GM13977 (cell line): ENCODE results near the gene AFF2.

Experiments
- DNase-seq: peaks from one replicate; pipeline ENCODE4 v3.0.0; 2012; ENCODE audit warnings: low spot score
- in situ Hi-C: fragments of 300-500 bp; cut with MboI; formaldehyde crosslinking; loops from one replicate; pipeline ENCODE4 v1.12.0; 2022; ENCODE audit warnings: low sequenced_read_pairs, low pct_unique_long_range_greater_than_20kb, mixed read lengths, inconsistent platforms; ENCODE audit not compliant: unreplicated experiment
- TF ChIP-seq, protein P1 (sequence below): IDR thresholded peaks from 2 replicates; pipeline ENCODE4 v1.5.1; 2012; ENCODE audit warnings: mild to moderate bottlenecking, control low read depth; ENCODE audit not compliant: insufficient read depth; ENCODE audit errors: extremely low read depth, missing control alignments

AFF2 gene

DNA sequence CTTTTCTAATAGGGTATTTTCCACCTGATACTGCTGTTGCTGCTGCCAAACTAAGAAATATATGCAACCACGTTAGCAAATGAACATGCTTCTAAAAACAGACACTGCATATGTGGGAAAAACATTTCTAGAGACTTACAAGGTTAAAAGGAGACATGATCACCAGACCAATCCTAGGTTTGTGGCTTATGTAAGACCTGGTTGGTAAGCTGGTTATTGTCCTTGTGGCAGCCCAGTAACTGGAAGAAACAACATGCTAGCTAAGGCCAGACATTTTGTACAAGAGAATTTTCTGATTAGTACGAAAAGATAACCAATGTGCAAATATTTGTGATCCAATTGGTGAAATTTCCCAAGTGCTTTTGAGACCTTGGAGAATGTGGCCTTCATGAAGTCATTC is 112.0 kb downstream of the AFF2 start:
- no peak for DNase-seq
- in situ Hi-C loops, result no loop called here

DNA sequence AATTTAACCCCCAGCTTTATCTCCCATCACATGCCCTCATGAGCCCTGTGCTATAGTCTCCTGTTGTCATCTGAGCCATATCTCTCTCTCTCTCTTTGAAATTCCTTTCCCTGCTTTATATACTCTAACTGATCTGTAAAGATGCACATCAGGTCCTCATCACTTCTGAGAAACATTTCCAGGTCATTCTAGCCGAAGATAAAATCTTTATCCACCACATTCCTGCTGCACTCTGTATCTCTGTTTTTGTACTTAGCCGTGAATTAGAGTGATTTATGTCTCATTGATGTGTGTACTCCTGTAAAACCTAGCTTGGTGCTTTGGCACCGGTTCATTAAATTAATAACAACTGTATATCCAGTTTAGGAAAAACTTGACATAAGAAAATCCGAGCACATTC is 113.2 kb downstream of the AFF2 start:
- TF ChIP-seq, protein P1, sequence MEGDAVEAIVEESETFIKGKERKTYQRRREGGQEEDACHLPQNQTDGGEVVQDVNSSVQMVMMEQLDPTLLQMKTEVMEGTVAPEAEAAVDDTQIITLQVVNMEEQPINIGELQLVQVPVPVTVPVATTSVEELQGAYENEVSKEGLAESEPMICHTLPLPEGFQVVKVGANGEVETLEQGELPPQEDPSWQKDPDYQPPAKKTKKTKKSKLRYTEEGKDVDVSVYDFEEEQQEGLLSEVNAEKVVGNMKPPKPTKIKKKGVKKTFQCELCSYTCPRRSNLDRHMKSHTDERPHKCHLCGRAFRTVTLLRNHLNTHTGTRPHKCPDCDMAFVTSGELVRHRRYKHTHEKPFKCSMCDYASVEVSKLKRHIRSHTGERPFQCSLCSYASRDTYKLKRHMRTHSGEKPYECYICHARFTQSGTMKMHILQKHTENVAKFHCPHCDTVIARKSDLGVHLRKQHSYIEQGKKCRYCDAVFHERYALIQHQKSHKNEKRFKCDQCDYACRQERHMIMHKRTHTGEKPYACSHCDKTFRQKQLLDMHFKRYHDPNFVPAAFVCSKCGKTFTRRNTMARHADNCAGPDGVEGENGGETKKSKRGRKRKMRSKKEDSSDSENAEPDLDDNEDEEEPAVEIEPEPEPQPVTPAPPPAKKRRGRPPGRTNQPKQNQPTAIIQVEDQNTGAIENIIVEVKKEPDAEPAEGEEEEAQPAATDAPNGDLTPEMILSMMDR, result no peak

More for the DNA sequence above, 112.0 kb downstream of the AFF2 start:
- TF ChIP-seq, protein P1, result no peak

DNA sequence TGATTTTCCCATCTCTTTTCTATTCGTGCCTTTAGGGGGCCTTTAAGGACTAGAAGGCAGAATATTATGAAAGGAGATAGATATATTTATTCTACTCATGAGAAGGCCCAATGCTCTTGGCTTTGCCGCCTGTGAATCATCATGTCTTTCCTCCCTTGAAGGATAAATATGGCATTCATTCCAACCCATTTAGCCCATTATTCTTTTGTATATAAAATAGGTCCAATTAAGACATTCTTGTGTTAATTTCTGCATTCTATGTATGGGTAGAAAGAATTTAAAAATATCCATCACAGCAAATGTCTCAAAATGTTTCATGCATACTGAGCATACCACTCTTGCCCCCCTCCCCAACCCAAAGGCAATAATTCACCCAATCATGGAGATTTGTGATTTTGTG is 115.1 kb downstream of the AFF2 start:
- TF ChIP-seq, protein P1, result no peak

More for the DNA sequence above, 113.2 kb downstream of the AFF2 start:
- in situ Hi-C loops, result no loop called here
- no peak for DNase-seq

DNA sequence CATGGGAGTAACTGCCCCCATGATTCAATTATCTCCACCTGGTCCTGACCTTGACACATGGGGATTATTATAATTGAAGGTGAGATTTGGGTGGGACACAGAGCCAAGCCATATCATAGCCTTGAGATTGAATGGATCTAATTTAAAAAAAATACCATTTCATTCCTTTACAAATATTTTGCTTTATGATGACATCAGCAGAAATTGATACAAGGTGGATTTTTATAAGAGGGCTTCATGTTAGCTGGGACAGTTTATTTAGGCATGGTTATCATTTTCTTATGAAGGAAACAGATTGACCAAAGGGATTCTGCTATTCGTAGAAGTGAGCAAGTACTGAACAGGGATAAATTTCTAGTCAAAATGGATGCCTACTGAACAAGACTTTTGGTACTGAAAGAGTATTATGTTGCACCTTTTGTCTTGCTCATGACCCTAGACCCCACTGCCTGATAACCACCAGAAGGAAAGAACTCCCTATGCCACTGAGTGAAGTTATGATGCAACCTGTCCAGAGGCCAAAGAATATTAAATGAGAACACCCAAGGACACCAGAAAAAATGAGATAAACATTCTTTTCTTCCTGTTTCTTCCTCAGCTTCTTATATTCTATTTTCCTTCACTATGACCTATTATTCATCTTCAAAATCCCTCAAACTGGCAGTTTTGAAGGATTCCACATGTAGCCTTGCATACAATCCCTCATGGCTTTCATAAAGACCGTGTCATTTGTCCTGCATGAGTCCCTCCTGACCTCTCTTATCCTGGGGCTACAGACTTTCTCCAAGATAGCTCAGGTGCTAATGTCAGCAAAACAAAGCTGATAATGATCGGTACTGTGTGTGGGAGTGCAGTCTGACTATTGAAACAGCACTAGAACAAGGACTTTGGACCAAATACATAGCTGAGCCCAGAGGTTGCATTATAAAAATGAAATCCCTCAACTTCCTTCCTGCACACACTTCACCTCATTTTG is 118.3 kb downstream of the AFF2 start:
- TF ChIP-seq, protein P1, result no peak
- DNase-seq, result no peak
- in situ Hi-C loops, result no loop called here

More for the DNA sequence above, 115.1 kb downstream of the AFF2 start:
- in situ Hi-C loops, result no loop called here
- DNase-seq, result no peak

DNA sequence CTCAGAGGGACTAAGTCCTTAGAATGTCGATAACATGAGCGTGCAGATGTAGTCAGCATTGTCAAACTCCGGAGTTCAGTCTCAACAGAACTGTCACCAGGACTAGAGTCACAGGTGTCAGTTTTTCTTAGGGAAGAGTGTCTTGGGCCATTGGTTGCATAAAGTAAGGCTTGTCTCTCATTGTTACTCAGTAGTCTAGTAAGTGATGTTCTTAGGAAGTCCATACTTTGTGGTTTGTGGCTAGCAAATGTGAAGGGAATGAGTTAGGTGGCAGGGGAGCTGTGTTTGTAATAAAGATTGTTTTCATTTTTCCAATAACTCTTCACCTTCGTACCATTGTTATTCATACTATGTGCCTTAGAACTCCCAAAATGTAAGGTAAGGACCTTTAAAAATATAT is 119.6 kb downstream of the AFF2 start:
- TF ChIP-seq, protein P1, result no peak
- DNase-seq, result no peak
- in situ Hi-C loops, result no loop called here

DNA sequence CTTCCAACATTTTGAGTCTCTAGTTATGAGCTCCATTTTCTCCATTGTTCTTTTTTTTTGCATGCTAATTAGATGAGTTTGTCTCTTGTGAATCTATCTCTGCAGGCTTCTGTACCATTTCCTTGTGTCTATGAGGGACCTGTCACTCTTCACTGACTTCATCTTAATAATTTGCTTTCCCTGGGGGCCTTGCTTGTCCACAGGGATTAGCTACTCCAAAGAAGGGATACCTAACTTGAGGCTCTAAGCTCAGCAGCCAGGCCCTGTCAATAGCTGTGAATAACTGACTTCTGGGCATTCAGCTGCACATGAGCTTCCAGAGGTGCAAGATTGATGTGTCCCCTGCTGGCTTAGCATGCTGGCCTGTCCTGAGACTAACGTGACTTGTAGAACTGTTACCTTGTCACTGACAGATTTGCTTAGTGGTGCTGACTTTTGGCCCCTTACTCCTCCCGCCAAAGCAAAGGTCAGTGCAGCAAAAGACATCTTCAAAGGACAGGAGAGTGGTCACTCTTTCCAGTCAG is 124.6 kb downstream of the AFF2 start:
- in situ Hi-C loops, result no loop called here
- no peak for DNase-seq
- TF ChIP-seq, protein P1, result no peak
